GM19025 (cell line): ENCODE data around the gene PFN2.

Experiments used
- ATAC-seq: cut with Tn5 transposase; IDR thresholded peaks from one replicate; pipeline ENCODE4 v1.9.1; 2021; ENCODE audit warnings: mild to moderate bottlenecking, low read depth, moderate library complexity; ENCODE audit not compliant: unreplicated experiment

The PFN2 gene

DNA sequence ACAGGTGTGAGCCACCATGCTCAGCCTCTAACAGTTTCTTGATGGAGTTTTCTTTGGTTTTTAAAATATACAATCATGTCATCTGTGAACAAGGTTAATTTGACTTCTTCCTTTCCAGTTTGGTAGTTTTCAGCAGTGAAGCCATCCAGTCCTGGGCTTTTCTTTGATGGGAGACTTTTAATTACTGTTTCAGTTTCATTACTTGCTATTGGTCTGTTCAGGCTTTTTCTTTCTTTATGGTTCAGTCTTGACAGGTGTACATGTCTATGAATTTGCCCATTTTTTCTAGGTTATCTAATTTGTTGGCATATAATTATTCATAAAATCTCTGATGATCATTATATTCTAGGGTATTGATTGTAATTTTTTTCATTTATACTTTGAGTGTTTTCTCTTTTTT, 36.8 kb downstream of the PFN2 start:
- ATAC-seq = no peak

DNA sequence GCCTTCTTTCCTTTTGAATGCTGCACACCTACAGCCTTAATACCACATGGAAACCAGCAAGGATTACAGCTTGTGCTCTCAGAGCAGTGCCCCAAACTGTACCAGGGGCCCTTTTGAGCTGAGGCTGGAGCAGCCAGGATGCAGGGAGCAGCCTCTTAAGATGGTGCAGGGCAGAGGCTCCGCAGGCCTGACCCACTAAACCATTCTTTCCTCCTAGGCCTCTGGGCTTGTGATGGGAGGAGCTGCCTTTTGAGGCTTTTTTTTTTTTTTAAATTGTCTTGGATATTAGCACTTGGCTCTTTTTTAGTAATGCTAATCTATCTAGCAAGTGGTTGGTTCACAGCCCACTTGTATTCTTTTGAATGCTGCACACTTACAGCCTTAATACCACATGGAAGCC, 37.7 kb downstream of the PFN2 start:
- ATAC-seq = no peak

DNA sequence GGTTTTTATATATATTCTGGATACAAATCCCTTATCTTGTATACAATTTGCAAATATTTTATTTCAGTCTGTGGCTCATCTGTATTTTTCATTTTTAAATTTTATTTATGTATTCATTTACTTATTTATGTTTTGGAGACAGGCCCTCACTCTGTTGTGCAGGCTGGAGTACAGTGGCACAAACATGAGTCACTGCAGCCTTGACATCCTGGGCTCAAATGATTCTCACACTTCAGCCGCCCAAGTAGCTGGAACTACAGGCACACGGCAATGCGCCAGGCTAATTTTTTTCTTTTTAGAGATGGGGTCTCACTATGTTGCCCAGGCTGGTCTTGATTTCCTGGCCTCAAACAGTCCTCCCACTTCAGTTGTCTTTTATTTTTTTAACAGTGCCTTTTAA, 50.6 kb downstream of the PFN2 start:
- no peak for ATAC-seq

DNA sequence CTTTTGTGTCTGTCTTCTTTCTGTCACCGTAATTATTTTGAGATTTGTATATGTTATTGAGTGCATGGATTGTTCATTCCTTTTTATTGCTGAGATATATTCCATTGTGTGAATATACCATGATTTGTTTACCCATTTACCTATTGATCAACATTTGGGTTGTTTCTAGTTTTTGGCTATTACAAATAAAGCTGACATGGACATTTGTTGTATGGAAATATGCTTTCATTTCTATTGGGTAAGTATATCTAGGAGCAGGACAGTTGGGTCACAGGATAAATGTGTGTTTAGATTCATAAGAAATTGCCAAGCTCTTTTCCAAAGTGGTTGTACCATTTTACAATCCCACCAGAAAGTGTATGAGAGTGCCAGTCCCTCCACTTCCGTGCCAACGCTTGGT, 51.2 kb downstream of the PFN2 start:
- no peak for ATAC-seq

DNA sequence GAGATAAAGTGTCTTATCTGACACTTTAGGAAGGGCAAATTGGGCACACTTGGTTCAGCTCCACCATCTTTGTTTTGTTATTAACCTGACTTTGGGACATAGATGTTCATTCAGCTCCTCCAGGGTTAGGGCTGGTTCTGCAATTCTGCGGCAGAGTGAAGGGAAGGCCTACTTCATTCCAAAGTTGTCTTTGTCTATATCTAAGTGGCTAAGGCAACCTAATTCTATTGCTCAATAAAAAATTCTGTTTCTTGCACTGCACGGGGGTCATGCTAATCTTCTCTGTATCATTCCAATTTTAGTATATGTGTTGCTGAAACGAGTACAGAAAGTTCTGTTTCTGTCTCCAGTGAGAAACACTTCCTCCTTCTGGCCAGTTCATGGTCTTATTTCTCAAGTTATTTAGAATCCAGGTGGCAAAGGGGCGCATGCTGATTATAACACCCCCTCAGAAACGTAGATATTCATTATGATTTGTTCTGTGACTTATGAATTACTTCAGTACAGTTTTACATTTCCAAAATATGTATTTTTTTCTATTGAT, 53.5 kb downstream of the PFN2 start:
- ATAC-seq = no peak
